ENCODE results near the gene NRP2.

NRP2 gene

DNA sequence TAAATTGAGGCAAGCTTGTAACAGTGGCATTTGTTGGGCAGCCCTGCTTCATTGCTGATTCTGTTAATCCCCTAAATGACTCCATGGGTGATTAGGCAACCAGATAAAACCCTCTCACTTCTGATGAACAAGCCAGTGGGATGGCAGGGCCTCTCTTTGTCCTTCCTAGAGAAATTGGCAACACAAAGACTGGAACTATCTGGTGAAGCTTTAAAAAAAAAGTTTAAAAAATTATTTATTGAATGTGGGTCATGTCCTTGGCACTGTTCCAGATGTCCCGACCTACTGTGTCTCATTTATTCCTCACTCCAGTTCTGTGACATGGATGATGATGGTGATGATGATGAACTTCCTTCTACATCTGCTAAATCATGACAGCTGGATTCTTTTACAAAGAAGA, 30.8 kb downstream of the NRP2 start:
- DNase-seq: no peak

DNA sequence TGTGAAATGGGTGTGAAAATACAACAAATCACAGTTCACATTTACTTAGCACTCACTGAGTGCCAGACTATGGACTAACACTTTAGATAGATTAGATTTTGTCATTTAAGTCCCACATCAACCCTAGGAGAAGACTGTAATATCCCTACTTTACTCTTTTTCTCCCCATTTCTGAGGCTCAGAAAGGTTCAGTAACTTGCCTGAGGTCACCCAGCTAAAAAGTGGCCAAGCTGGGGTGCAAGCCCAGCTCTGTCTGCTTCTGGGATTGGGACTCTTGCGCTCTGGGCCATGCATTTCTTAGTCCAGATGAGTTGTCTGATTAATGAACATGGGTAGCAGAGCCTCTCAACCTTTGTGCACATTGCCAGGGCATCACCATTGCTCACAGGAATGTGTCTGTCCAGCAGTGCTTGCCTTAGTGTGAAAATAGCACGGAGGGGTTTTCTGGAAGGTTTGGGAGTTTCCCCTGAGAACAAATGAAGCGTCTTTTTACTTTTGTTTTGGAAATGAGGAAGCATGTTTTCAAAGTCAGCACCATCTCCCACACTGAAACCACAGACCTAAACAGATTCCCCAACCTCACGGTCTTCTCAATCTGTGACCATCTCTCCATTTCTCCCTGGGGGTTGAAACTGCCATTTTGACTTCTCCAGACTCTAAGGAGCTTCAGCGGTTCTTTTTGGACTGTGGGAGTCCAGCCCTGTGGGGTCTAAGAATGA, 31.9 kb downstream of the NRP2 start:
- no peak for DNase-seq

DNA sequence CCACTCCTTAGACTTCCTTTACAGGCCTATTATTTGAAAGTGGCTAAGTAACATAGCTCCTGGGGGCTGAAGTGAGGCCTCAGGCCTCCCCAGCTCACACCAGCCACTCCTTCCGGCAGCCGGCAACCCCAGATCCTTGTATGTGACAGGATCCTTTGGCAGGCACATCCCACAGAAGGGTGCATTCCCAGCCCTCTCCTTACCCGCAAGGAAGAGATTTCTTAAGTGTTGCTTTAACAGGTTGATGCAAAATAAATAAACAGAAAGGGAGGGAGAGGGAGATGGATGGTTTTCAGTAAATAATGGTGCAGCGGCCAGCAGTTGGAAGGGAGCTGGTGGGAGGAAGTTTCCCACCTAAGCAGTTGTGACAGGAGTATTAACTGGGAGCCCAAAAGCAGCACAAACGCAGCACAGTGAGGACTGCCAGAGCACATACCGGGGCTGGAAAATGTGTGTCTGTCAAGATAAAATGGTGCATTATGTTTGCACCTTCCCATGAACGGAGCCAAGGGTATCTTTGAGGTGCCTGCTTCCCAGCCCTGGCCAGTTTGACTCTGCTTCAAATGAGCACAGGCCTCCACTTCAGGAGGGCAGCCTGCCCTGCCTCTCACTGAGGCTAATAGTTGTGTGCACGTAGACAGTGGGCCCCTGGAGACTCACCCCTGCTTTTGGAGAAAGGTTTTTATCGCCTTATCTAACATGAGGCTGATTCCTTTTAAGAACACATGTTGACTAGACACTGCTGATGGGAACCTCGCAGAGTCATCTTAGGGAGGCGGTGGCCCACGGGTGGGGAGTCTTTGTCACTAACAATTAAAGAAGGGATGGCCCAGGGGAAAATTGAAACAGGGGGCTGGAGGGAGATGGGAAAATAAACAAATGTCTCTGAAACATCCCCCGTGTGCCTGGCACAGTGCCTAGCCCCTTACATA, 32.8 kb downstream of the NRP2 start:
- DNase-seq: no peak

DNA sequence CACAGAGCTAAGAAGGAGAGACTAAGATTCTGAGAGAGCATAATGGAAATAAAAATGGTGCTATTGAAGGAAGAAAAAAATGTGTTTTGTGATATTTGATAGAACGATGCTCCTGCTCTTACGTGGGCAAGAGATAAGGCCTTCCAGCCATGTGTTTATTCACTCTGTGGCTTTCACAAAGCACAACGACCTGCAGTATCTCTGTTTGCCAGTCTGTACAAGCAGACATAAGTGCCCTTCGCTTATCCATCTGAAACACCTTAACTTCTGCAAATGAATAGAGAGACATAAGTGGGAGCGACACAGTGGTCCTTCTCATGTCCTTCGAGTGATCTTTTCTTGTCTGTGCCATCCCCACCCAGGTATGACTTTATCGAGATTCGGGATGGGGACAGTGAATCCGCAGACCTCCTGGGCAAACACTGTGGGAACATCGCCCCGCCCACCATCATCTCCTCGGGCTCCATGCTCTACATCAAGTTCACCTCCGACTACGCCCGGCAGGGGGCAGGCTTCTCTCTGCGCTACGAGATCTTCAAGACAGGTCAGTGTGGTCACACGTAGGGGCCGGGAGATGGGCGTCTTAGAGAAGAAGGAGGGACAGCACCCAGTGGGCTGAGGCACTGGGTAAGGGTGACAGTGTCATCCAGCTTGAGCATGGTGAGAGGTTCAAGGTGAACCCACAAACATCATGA, 33.7 kb downstream of the NRP2 start:
- DNase-seq: no peak

DNA sequence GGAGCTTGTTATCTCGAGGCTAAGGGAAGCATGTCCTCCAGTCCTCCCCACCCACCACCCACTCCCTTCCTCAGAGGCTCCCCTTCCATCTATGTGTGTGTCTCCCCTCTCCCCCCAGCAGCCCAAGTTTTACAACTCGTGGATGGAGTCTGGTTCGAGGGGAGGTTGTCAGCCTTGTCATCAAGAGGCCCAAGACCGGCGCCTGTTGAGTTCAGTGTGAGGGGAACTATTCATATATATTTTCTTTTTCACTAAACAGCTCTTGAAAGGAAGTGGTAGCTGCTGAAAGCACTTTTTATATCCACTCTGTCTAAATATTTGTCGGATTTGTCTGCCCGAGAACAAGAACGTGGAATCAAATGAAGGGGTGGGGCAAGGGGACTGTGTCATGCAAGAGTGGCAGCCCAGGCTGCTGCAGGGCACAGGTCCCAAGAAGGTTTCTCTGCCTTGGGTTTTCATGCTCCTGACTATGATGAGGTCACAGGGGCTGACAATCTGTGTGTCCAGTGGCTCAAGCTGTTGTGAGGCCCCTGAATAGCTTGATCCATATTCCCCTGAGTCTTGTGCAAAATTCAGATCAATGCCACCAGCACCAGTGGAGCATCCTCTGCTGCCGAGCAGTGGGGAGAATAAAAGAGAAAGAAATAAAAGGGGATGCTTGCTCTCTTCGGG, 35.0 kb downstream of the NRP2 start:
- no peak for DNase-seq

DNA sequence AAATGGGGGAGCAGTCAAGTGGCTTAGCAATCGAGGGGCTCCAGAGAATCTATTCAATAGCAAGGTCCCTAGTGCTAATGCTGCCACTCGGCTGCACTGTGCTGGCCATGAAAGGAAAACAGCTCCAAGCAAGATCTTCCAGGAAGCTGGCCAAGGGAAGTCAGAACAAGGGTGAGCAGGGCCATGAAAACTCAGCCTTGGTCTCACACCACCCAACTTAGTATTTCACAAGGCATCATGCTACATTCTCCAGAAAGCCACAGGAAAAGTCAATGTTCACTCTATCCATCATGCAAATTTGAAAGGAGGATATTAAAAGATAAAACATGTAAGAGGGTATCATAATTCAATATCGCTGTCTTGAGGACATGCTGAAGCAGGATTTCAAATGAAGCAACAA, 35.7 kb downstream of the NRP2 start:
- DNase-seq: no peak

DNA sequence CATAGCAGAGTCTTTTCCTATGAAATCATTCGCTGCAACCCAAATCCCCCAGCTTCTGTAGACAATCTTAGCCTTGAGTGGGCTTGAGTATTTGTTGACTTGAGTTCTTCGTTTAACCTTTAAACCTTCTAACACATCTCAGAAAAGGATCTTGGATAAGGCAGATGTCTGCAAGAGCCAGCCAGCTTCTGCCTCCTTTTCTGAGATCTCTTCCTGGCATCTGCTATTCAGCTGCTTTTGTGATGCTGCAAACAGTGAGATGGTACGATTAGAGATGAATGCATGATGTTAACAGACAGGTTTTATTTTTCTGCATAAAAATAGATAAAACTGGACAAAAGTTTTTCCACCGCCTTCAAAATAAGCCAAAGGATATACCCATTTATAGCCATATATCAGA, 37.5 kb downstream of the NRP2 start:
- no peak for DNase-seq

DNA sequence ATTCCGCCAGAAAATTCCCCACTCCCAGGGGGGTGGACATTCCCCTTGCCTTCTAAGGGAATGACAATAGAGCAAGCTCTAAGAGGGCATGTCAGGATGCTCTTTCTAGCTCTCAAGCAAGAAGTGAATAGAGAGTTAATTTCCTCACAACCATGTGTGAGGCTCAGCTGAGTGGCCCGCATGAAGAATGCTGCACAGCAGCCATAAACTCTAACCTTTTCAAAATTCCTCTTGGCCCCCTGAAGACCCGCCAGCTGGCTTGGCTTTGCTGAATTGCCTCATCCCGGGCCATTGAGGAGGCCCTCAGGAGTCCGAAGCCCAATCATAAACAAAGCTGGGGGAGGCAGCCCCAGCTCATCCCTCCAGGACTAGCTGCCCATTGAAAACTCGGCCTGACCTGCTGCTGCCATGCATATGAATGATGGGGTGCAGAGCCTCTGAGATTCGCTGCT, 38.2 kb downstream of the NRP2 start:
- DNase-seq: no peak

DNA sequence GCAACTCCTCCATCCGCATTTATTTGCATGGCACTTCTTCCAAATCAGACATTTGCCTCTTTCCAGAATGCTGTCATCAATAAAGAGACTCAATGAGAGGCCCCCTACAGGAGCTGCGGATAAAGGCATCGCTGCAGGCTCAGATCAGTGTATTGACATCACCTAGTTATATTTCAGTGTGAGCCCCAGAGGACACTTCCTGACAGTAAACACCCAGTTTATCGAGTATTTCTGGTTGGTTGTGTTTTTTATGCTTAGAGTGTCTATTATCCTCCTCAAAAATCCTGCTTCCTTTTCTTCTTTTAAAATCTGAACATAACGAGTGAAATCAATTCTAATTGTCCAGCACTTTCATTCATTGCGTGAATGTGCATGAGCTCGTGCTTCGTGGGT, 38.8 kb downstream of the NRP2 start:
- DNase-seq: no peak

DNA sequence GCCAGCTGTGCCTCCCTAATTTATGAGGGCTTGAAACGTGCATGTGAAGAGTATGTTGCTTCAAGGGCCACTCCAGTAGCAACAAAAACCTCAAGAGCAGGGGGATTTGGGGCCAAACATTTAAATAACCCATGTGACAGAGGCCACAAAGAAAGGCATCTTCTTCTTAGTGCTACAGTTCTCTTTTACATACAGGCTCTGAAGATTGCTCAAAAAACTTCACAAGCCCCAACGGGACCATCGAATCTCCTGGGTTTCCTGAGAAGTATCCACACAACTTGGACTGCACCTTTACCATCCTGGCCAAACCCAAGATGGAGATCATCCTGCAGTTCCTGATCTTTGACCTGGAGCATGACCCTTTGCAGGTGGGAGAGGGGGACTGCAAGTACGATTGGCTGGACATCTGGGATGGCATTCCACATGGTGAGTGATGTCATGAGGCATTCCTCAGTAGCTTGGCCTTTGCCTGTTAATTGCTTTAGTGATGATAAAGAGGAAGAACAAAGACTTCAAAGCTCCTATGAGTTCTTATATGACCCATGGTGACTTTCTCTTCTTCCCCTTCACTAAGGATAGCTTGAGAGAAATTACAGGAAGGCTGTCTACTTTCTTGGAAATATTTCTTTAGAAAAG, 40.1 kb downstream of the NRP2 start:
- DNase-seq: no peak

DNA sequence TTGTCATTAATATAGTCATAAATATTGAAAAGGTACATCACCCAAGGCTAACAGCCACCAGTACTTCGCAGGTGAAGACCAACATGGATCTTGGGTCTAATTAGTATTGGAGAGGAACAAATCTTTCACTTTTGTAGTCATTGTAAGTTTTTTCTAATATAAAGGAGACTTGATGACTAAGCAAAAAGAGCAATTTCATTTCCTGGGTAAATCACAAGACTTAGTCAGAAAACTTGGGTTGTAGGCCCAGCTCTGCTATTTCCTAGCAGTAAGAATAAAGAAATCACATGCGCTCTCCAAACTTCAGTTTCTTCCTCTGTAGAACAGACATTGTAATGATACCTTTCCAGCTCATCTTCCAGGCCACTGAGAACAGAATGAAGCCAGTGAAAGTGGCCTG, 40.9 kb downstream of the NRP2 start:
- DNase-seq: no peak

DNA sequence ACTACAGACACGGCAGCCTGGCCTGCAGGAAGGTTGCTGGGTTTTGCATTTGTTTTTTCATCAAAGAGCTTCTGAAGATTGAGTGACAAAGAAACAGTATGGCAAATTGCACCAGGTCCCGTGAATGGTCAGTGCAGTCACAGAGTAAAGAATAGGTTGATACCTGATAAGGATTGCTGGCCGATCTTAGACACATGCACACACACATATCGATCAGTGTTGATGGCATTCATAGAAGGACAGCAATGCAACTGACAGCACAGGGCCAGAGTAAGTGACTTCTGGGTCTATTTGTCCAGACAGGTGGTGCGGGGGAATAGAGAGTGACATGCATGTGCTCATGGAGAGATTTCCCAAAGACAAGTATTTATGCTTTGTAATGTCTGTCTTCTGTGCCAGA, 42.8 kb downstream of the NRP2 start:
- no peak for DNase-seq

DNA sequence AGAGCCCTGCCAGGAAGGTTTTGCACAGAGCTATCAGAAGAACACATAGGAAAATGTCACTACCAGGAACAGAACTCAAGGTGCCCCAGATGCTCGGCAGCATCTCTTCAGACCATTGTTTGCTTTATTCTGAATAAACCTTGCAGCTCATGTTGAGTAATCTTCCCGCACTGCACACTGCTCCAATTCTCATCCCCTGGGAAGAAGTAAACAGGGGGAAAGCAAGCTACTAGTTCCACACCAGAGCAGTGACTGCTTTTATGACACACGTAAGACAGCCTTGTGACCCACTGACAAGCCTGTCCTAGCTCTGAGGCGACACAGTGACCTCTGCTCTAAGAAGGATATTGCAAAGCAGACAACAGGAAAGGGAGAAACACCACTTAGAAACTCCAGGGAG, 44.2 kb downstream of the NRP2 start:
- DNase-seq: no peak

DNA sequence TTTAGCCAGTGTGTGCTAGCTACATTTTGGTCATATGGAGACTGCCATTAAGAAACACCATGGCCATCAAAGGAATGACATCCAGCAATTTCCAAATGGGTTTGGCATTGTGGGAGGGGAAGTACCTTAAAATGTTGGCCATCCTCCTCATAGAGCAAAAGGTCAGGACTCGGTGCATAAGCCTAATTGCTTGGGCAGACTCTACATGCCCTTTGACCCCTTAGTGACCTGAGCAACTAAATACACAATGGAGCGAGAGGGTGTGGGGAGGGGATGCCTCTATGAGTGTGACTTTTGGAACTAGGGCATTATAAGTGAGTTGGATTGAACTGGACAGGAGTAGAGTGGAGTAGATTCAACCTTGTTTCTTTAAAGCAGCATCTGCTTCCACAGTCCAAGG, 44.9 kb downstream of the NRP2 start:
- DNase-seq: no peak

DNA sequence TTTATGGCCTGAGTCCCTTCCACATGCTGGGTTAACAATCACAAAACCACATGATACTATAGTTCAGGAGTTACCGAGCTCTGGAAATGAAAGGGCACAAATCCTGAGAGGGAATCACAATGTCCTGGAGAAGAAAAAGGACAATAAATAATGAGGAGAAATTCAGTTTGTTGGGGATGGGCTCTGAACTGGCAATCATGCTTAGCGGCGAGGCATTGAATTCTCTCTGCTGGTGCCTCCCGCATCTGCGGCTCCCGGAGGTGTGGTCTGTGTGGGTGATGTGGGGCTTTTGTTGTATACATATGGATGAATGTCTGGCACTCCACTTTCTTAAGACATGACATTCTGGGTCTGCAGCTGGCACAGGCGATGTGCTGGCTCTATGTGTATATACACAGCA, 46.1 kb downstream of the NRP2 start:
- DNase-seq: no peak

DNA sequence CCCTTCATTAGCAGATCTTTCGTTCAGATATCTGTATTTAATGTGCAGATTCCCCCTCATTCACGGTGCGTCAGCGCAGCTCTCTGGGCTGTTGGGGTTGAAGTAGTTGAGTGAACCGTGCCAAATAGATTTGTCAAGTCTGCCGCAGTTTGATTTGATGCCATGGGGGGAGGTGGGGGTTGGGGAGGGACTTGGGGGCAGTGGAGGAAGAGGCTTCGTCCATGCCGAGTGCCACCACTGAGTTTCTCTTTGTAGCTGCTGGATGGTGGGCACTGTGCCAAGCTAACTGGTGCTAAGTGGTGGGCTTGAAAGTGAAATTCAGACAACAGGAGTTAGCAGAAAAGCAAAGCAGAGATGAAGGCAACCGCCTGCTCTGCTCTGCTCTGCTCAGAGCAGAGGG, 47.9 kb downstream of the NRP2 start:
- DNase-seq: no peak

DNA sequence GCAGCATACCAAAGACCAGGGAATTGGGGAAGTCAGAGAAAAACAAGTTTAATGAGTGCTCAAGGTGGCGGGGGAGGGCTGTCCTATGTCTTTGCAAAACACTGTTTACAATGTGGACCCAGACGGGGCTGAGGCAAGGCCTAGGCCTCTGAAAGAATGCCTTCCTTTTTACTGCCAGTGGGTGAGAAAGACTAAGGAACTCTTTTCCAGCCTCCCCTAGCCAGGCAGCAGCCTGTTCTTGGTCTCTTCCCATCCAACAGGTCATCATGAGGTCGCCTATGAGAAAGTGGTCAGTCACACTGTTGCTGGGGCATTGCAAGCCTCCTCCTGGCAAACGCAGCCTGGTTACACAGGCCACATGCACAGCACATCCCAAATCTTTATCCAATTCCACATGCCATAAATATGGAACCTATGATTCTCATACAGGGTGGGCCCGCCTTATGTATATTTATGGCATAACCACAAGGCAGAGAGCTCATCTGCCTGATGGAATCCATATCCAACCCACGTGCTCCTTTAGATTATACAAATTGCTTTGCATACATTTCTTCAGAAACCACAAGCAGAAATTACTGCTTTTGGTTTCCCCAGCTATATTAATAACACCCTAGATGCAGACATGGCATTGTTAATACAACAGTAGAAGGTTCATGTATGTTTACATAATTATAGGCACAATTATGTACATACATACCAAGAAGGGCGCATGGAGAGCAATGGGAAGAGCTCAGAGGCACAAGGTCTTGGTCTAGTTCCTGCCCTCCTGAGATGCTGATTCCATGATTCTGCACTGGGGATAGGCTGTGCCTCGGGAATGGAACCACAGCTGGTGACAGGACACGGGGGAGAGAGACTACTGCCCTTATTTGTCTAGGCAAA, 48.6 kb downstream of the NRP2 start:
- no peak for DNase-seq

DNA sequence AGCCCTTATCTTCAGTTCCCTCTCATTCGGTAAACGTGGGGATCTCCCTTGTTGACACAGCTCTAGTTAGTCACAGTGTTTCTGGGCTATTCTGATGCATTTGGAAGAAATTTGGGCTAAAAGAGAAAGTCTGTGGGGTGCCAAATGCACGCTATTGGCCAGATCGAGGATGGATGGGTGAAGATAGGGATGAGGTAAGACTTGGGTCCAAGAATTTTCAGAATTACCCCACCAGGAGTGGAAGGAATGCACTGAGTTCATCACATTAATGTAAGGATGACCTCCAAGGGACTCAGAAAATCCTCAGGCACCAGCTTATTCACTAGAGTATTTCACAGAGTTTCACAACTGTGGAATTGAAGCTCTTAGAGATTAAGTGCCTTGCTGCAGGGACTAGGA, 49.3 kb downstream of the NRP2 start:
- DNase-seq: no peak

DNA sequence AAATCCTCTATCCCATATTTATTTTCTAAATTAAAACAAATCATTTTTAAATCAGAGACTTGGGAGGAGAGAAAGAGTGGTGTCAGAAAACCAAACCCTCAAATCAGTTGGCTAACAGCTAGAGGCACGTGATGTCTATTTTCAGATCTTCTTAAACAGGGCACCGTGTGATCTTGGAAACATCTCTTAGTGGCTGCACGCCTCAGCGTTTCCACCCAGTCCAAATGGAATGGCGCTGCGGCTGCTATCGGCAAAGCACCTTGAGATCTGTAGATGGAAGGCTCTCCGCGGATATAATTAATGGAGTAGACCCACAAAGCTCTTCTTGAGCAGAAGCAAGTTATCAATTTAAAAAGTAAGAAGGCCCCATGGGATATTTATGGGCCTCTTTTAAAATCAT, 50.0 kb downstream of the NRP2 start:
- DNase-seq: no peak

DNA sequence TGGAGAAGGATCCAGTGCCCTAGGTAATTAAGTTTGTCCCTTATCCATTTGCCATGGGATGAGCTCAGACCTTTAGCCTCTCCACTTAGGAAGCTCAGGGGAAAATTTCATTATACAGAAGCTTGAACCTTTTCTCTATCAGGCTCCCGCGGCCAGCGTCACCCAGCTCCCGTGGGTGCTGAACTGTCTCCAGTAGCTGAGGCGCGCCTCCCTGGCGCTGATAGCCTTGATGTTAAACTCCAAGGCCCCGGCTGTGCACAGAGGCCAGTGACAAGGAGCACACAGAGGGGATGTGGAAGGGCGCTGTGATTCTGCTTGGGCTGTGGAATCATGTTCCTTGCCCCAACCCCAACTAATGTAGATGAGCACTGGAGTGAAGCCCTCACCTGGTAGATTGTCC, 50.8 kb downstream of the NRP2 start:
- DNase-seq: no peak

DNA sequence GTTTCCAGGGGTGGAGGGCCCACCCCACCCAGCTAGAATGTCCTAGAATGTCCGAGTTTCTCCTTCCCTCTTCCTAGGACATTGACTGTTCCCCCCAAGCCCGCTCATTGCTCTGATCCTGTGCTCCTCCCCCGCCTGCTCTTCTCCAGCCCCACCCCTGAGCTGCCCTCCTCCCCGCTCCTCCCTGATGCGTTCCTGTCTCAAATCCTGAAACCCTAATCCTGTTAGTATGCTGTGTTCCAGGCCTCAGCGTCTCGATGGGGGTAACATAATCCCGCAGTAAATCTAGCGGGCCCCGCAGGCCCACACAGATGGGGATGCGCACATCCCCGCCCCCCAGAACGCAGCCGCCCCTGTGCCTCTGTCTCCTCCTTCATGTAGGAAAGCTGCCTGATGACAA, 51.3 kb downstream of the NRP2 start:
- no peak for DNase-seq
